Measurements from ENCODE around the gene EIF5B. TPM values are rescaled to one million over a fixed set of nuclear protein-coding genes. Genes with fewer than 3 reads are reported as not detected.

Gene EIF5B
- total RNA-seq, 4 donors from 2014 or later: 24.8 to 36.9 (median 29.8) TPM

DNA sequence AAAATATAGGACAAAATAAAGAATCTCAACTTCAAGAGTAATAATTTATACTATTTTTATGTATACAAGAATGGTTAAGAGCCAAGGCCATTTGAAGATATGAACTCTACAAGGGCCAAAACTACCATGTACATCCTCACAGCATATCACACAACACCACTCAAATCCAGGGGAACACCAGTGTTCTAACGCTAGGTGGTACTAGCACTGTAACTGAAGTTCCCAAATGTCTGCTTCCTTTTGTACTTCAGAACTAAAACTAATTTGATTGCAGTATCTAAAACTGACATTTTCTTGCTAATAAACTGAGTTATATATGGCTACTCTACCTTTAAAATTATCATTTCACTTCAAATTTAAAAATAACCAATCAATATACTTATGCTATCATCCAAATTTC lies 105.6 kb downstream of the EIF5B start:
- 77 to 80% methylated on average over 1 of the region's 1 CpG for WGBS, 2 donors
- Histone ChIP-seq H3K36me3 (peaks cover 0 to 8% of the 10 kb centered on the region in 2 donors), H3K27me3 (no peaks in the 10 kb centered on the region), H3K9me3 (no peaks in the 10 kb centered on the region), H3K4me3 (replicated peaks in 1 of 3) (no peak overlapping the region), H3K27ac (no peak overlapping the region), H3K4me1 (no peaks in the 10 kb centered on the region)
- DNase-seq: no peak
- TF ChIP-seq, protein P1, sequence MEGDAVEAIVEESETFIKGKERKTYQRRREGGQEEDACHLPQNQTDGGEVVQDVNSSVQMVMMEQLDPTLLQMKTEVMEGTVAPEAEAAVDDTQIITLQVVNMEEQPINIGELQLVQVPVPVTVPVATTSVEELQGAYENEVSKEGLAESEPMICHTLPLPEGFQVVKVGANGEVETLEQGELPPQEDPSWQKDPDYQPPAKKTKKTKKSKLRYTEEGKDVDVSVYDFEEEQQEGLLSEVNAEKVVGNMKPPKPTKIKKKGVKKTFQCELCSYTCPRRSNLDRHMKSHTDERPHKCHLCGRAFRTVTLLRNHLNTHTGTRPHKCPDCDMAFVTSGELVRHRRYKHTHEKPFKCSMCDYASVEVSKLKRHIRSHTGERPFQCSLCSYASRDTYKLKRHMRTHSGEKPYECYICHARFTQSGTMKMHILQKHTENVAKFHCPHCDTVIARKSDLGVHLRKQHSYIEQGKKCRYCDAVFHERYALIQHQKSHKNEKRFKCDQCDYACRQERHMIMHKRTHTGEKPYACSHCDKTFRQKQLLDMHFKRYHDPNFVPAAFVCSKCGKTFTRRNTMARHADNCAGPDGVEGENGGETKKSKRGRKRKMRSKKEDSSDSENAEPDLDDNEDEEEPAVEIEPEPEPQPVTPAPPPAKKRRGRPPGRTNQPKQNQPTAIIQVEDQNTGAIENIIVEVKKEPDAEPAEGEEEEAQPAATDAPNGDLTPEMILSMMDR (IDR thresholded peaks at IDR 0.05): peak in 1 of 6 experiments; percentile 9
- no peak for TF ChIP-seq POLR2A (IDR thresholded peaks at IDR 0.05)
- intact Hi-C loops (cut with DNase I): no loop called here

- no peak overlapping the region for H3K27ac ChIP-seq
- intact Hi-C loops (cut with DNase I): no loop called here
- DNase-seq: no peak
- WGBS, 2 donors: 89 to 95% methylated on average over 2 of the region's 2 CpGs
- no peaks in the 10 kb centered on the region for H3K27me3 ChIP-seq
- H3K36me3 ChIP-seq: no peaks in the 10 kb centered on the region
- TF ChIP-seq, protein P1 (IDR thresholded peaks at IDR 0.05): no peak
- TF ChIP-seq POLR2A (IDR thresholded peaks at IDR 0.05): no peak
- no peak overlapping the region for H3K4me3 ChIP-seq (replicated peaks in 1 of 3)
- H3K4me1 ChIP-seq: no peaks in the 10 kb centered on the region
- no peaks in the 10 kb centered on the region for H3K9me3 ChIP-seq
Measured at GRCh38 chr2:99444222-99444621, 107.0 kb downstream of the EIF5B start.

GRCh38 chr2:99445065-99445464 lies 107.9 kb downstream of the EIF5B start:
- no peaks in the 10 kb centered on the region for H3K36me3 ChIP-seq

DNA sequence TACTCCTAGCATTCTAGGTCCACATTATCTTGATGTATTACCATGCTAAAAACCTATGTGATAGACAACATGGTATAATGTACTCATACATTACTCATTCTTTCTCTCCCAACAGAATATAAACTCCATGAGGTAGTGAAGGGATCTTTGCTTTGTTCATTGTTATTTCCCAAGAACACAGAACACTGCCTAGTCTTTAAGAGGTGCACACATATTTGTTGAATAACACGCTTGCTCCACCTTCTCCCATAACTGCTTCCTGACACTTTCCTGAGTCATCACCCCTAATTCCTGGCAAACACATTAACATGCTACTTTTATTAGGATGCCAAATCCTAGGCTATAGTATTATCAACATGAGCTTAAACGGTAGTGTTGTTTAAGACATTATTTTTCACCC lies 111.4 kb downstream of the EIF5B start:
- intact Hi-C loops (cut with DNase I): no loop called here
- Histone ChIP-seq H3K9me3 (no peaks in the 10 kb centered on the region), H3K27ac (no peak overlapping the region), H3K27me3 (no peaks in the 10 kb centered on the region), H3K4me3 (replicated peaks in 1 of 3) (no peak overlapping the region), H3K4me1 (peaks cover 12 to 15% of the 10 kb centered on the region in 2 donors), H3K36me3 (no peaks in the 10 kb centered on the region)
- TF ChIP-seq, protein P1 (IDR thresholded peaks at IDR 0.05): no peak
- no peak for TF ChIP-seq POLR2A (IDR thresholded peaks at IDR 0.05)
- no peak for DNase-seq
- WGBS, 2 donors: 86 to 92% methylated on average over 2 of the region's 2 CpGs

More at GRCh38 chr2:99445065-99445464, 107.9 kb downstream of the EIF5B start:
- H3K9me3 ChIP-seq: no peaks in the 10 kb centered on the region
- no peaks in the 10 kb centered on the region for H3K4me1 ChIP-seq
- no peak overlapping the region for H3K27ac ChIP-seq
- no peak overlapping the region for H3K4me3 ChIP-seq (replicated peaks in 1 of 3)
- TF ChIP-seq, protein P1 (IDR thresholded peaks at IDR 0.05): no peak
- intact Hi-C loops (cut with DNase I): no loop called here
- WGBS, 2 donors: 69 to 70% methylated on average over 4 of the region's 4 CpGs
- no peak for DNase-seq
- H3K27me3 ChIP-seq: no peaks in the 10 kb centered on the region

GRCh38 chr2:99450199-99450598 lies 113.0 kb downstream of the EIF5B start:
- Histone ChIP-seq H3K4me1 (peaks cover 12 to 15% of the 10 kb centered on the region in 2 donors), H3K36me3 (no peaks in the 10 kb centered on the region), H3K27me3 (no peaks in the 10 kb centered on the region), H3K4me3 (replicated peaks in 1 of 3) (no peak overlapping the region), H3K27ac (no peak overlapping the region), H3K9me3 (no peaks in the 10 kb centered on the region)
- 97 to 98% methylated on average over 1 of the region's 1 CpG for WGBS, 2 donors
- TF ChIP-seq, protein P1 (IDR thresholded peaks at IDR 0.05): no peak
- TF ChIP-seq POLR2A (IDR thresholded peaks at IDR 0.05): no peak
- no peak for DNase-seq
- intact Hi-C loops (cut with DNase I): no loop called here

Other genes starting within 250 kb of the EIF5B start
- gene C2orf15, start 195.7 kb upstream of the EIF5B start, total RNA-seq: 1 to 10 TPM; 2.0 to 6.5 (median 4.3) TPM
- gene TSGA10, start 182.4 kb upstream of the EIF5B start, total RNA-seq: 10 to 100 TPM; 16.5 to 35.0 (median 30.7) TPM
- 10 to 100 TPM; 10.6 to 15.5 (median 12.7) TPM for gene LIPT1, start 182.4 kb upstream of the EIF5B start, total RNA-seq
- gene MITD1, start 156.3 kb upstream of the EIF5B start, total RNA-seq: 10 to 100 TPM; 20.8 to 39.6 (median 25.9) TPM
- gene MRPL30, start 156.2 kb upstream of the EIF5B start, total RNA-seq: 10 to 100 TPM; 27.2 to 47.9 (median 37.0) TPM
- gene LYG2, start 81.7 kb upstream of the EIF5B start, total RNA-seq: not detected
- gene LYG1, start 36.2 kb upstream of the EIF5B start, total RNA-seq: 1 to 10 TPM in 2 of 4 donors, under 1 TPM in 1, not detected in 1; 0.40 to 2.0 (median 1.8) TPM
- gene TXNDC9, start 1.1 kb upstream of the EIF5B start, total RNA-seq: 10 to 100 TPM; 36.7 to 56.0 (median 49.7) TPM
- gene REV1, start 152.6 kb downstream of the EIF5B start, total RNA-seq: 10 to 100 TPM; 54.7 to 84.4 (median 68.8) TPM

Data from thyroid gland (tissue), 4 donors.